Nephron (organoid): ENCODE results near the gene FIBP.
A peak's percentile ranks its signal among the peaks of the same experiment; 100 is the strongest.

Source experiments
- H3K27ac Mint-ChIP-seq, 3 experiments: 2 replicates each; pipeline ENCODE4 v1.8.0; 2020; ENCODE audit warnings: mixed read lengths in 3 of 3, mild to moderate bottlenecking in 2 of 3, moderate library complexity in 1 of 3
- H3K27me3 Mint-ChIP-seq: 2 replicates; pipeline ENCODE4 v1.8.0; 2021; ENCODE audit warnings: low read depth, mild to moderate bottlenecking, moderate library complexity, mixed read lengths
- H3K36me3 Mint-ChIP-seq: 2 replicates; pipeline ENCODE4 v1.8.0; 2020; ENCODE audit warnings: low read depth, mixed read lengths
- H3K4me1 Mint-ChIP-seq: 2 replicates; pipeline ENCODE4 v1.8.0; 2020; ENCODE audit warnings: mixed read lengths
- H3K4me3 Mint-ChIP-seq, 3 experiments: 2 replicates each; pipeline ENCODE4 v1.8.0; 2020; ENCODE audit warnings: mild to moderate bottlenecking in 3 of 3, mixed read lengths in 3 of 3, moderate library complexity in 2 of 3
- H3K9me3 Mint-ChIP-seq: 2 replicates; pipeline ENCODE4 v1.8.0; 2020; ENCODE audit warnings: mixed read lengths
- TF ChIP-seq, protein P1 (sequence below), 3 experiments: fragments of 200-600 bp; sonication (generic); IDR thresholded peaks; one replicate each; pipeline ENCODE4 v1.5.0; 2021; ENCODE audit warnings: antibody characterized with exemption in 3 of 3; ENCODE audit not compliant: unreplicated experiment in 3 of 3

The FIBP gene

DNA sequence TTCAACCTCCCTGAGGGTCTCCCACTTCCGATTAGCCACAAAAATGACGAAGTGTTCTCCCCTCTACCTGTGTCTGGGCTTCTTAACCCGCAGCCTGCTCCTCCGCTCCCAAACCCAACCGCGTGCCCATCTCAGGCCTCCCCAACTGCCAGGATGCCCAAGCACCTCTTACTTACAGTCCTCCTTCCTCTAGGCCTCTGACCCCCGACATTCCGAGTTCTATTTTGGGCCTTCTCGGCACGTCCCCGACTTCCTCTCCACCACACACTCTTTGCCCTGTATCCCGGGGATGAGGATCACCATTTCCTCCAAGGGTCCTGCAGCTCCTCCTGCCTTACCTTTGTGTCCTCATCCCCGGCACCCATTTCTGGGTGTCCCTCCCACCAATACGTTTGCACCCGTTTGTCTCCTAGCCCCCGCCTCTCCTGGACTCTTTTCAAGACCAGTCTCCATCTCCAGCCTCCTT, 28.4 kb downstream of the FIBP start:
- TF ChIP-seq, protein P1, sequence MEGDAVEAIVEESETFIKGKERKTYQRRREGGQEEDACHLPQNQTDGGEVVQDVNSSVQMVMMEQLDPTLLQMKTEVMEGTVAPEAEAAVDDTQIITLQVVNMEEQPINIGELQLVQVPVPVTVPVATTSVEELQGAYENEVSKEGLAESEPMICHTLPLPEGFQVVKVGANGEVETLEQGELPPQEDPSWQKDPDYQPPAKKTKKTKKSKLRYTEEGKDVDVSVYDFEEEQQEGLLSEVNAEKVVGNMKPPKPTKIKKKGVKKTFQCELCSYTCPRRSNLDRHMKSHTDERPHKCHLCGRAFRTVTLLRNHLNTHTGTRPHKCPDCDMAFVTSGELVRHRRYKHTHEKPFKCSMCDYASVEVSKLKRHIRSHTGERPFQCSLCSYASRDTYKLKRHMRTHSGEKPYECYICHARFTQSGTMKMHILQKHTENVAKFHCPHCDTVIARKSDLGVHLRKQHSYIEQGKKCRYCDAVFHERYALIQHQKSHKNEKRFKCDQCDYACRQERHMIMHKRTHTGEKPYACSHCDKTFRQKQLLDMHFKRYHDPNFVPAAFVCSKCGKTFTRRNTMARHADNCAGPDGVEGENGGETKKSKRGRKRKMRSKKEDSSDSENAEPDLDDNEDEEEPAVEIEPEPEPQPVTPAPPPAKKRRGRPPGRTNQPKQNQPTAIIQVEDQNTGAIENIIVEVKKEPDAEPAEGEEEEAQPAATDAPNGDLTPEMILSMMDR (IDR thresholded peaks at IDR 0.05; ENCODE audit: unreplicated experiment in 3 of 3), result no peak
- no peaks in the 10 kb centered on the region for H3K27me3 Mint-ChIP-seq

DNA sequence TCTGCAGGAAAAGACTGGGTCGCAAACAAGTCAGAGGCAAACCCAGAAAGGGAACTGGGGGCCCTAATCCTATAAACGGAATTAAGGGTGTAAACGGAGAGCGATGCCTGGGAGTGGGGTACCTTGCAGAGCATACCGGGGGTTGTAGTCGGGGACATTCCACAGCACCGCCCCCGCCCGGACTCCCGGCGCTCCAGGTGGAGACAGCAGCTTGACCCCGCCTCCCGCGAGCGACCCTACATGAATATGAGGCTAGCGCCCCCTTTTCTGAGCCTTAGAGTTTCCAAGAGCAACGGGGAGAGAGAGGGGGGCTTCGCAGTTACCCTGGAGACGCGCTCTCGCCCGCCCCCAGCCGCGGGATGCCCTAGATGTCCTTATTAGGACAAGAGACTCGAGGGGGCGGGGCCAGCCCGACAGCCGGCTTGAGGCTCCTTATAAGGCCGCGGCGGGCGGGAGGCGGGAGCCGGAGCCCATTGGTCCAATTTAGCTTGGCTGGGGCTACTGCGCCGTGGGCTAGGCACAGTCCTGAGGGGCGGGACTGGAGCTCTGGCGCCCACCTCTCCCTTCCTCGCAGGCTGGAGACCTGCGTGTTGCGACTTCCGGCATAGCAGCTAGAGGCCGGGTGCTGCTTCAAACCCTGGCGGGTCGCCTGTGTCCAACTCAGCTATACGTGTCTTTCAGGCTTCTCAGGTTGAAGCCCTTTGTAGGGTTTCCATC, 29.0 kb downstream of the FIBP start:
- H3K4me3 Mint-ChIP-seq, result peak overlapping the region; percentile 90 to 93 (median 92)
- TF ChIP-seq, protein P1 (IDR thresholded peaks at IDR 0.05; ENCODE audit: unreplicated experiment in 3 of 3), result peak in 1 of 3 experiments; percentile 17
- no peaks in the 10 kb centered on the region for H3K27me3 Mint-ChIP-seq
- H3K36me3 Mint-ChIP-seq, result peaks cover 36% of the 10 kb centered on the region
- no peaks in the 10 kb centered on the region for H3K9me3 Mint-ChIP-seq
- peak overlapping the region; percentile 97 to 99 (median 99) for H3K27ac Mint-ChIP-seq
- peaks cover 27% of the 10 kb centered on the region for H3K4me1 Mint-ChIP-seq

More for the DNA sequence above, 28.4 kb downstream of the FIBP start:
- Mint-ChIP-seq H3K9me3 (no peaks in the 10 kb centered on the region), H3K36me3 (peaks cover 30% of the 10 kb centered on the region), H3K27ac (peak overlapping the region; percentile 97 to 99 (median 99)), H3K4me3 (peak overlapping the region; percentile 90 to 93 (median 92)), H3K4me1 (peaks cover 27% of the 10 kb centered on the region)

DNA sequence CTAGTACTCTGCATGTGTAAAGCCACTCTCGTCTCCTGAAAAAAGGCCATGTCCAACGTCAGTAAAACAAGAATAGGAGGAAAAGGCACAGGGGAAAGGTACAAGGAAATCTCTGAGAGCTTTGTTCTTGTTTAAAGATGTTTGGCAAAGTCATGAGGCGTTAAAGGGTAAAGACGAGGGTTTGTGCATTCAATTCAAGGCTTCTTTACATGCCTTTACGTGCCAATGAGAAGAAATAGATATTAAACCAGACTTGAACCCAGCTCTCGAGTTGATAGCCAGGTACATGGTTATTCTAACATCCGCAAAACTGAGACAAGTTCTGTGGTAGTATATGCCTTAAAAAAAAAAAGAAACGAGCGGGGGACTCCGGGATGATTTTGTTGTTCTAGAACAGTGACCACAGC, 29.6 kb downstream of the FIBP start:
- TF ChIP-seq, protein P1 (IDR thresholded peaks at IDR 0.05; ENCODE audit: unreplicated experiment in 3 of 3), result no peak
- no peaks in the 10 kb centered on the region for H3K27me3 Mint-ChIP-seq
- H3K9me3 Mint-ChIP-seq, result no peaks in the 10 kb centered on the region
- H3K4me1 Mint-ChIP-seq, result peaks cover 27% of the 10 kb centered on the region
- peak overlapping the region; percentile 97 to 99 (median 99) for H3K27ac Mint-ChIP-seq
- H3K36me3 Mint-ChIP-seq, result peaks cover 42% of the 10 kb centered on the region
- peak overlapping the region; percentile 90 to 93 (median 92) for H3K4me3 Mint-ChIP-seq

DNA sequence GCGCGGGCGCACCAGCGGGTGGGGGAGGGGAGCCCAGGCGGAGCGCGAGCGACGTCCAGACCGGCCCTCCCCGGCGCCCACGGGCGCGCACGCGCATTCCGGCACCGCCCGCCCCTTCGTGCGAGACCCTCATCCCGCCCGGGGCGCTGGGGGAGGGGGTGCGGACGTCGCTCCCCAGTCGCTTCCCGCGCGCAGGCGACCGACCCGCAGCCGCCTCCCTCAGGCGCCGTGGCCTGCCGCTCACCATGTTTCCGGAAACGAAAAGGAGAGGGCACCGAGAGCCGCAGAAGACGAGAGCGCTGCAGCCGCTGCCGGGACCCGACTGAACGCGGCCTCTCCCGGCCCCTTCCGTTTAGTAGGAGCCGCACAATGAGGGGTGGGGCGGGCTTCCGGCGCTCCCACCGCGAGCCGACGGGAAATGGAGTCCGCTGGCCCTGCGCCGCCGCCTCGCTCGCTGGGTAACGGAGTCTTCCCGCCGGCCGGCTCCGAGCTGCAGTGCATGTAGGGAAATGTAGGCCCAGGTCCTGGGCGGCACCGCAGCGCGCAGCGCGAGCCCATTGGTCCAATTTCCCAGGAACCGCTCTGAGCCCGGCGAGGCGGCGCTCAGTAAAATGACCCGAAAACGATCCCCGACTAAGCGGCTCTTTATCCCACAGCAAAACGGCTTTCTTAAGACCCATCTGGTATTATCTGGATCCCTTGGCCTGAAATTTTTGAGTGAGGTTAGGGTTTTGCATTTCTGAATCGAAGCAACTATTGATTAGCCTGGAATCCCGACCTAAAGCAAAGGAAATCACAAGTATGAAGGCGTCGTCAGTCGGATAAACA, 30.2 kb downstream of the FIBP start, which contains the start of gene CFL1:
TSS of gene CFL1 (minus strand) at position 328 of the 828 bp plus-strand sequence. CDS start at position 247, 81 bp downstream.
- Mint-ChIP-seq H3K27ac (peak within 1 kb of the TSS; percentile 97 to 99 (median 99)), H3K36me3 (peaks cover 43% of the 10 kb centered on the region), H3K4me3 (peak within 1 kb of the TSS; percentile 92 to 97 (median 97)), H3K27me3 (no peaks in the 10 kb centered on the region), H3K4me1 (peaks cover 27% of the 10 kb centered on the region), H3K9me3 (no peaks in the 10 kb centered on the region)
- TF ChIP-seq, protein P1 (IDR thresholded peaks at IDR 0.05; ENCODE audit: unreplicated experiment in 3 of 3), result no peak

DNA sequence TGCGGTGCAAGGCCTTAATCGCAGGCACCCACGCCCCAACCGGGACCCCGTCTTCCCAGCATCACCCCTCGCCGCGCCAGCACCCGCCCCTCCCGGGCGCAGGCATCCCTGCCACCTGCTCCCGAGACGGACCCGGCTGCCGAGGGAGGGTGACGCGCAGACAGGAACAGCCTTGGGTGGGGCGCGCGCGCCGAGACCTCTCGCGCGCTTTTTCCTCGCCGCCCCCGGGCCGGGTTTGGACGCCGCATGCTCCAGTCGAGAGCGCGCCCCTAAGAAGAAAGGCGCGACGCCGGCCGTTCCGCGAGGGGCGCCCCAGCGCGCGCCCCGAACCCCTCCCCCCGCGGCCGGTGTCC, 30.8 kb downstream of the FIBP start:
- no peaks in the 10 kb centered on the region for H3K9me3 Mint-ChIP-seq
- peak overlapping the region in 1 of 3 experiments; percentile 85 for H3K27ac Mint-ChIP-seq
- H3K4me1 Mint-ChIP-seq, result peaks cover 23% of the 10 kb centered on the region
- H3K4me3 Mint-ChIP-seq, result peak overlapping the region; percentile 91 to 97 (median 97)
- TF ChIP-seq, protein P1 (IDR thresholded peaks at IDR 0.05; ENCODE audit: unreplicated experiment in 3 of 3), result no peak
- peaks cover 40% of the 10 kb centered on the region for H3K36me3 Mint-ChIP-seq
- no peaks in the 10 kb centered on the region for H3K27me3 Mint-ChIP-seq
